AG09309 (cell line): Measurements from ENCODE around the gene TCEA2.

Source experiments
- DNase-seq: peaks from one replicate; pipeline ENCODE4 v3.0.0-alpha.2; 2010; ENCODE audit warnings: low read depth
- H3K4me3 ChIP-seq: 2 replicates; pipeline ENCODE4 v1.5.1; 2011; ENCODE audit warnings: mild to moderate bottlenecking, low read depth, low read length, moderate library complexity; ENCODE audit not compliant: control insufficient read depth
- CTCF ChIP-seq: IDR thresholded peaks from 2 replicates; pipeline ENCODE4 v1.5.1; 2011; ENCODE audit warnings: mild to moderate bottlenecking, low read depth, low read length, inconsistent platforms; ENCODE audit not compliant: insufficient read depth, control insufficient read depth; ENCODE audit errors: missing control alignments

TCEA2 gene

DNA sequence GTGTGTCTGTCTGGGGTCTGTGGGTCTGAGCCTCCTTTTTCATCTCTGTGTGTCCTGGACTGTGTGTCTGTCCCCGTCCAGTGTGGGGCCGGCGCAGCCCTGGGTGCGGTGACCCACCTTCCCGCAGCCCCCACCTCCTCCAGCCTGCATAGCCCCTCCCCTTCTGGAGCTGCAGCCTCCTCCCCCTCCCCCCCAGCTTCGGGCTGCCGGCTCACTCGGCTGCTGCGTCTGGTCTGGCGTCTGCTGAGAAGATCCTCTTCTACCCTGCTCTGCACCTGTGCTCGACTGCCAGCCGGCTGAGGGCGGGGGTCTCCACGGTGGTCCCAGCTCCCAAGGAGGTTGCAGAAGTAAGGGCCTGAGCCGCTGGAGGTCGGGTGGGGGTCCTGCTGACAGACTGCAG lies 28.8 kb downstream of the TCEA2 start:
- no peak overlapping the region for H3K4me3 ChIP-seq
- DNase-seq, result no peak
- TF ChIP-seq CTCF, result no peak

GRCh38 chr20:64092258-64093012 lies 29.4 kb downstream of the TCEA2 start:
- no peak overlapping the region for H3K4me3 ChIP-seq
- no peak for TF ChIP-seq CTCF
- DNase-seq, result no peak

- TF ChIP-seq CTCF, result no peak
- no peak for DNase-seq
- no peak overlapping the region for H3K4me3 ChIP-seq
These were observed 30.1 kb downstream of the TCEA2 start for GRCh38 chr20:64093013-64093503.

DNA sequence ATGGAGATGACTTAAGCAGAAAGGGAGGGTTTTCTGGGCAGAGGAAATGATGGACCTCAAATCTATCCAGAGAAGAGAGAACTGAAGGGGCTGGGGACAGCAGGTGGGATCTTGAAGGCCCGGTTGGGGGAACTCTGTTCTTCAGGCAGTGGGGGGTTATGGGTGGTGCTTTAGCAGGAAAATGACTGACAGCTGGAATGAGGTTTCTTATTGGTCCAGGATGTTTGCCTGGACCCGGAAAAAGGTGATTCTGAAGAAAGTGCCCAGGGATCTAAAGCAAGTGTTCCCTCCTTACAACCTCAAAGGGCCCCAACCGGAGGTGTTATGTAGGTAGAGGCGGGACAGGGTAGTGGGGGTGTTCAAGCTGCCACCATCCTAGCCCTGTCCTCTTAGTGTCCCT lies 32.5 kb downstream of the TCEA2 start:
- DNase-seq, result no peak

DNA sequence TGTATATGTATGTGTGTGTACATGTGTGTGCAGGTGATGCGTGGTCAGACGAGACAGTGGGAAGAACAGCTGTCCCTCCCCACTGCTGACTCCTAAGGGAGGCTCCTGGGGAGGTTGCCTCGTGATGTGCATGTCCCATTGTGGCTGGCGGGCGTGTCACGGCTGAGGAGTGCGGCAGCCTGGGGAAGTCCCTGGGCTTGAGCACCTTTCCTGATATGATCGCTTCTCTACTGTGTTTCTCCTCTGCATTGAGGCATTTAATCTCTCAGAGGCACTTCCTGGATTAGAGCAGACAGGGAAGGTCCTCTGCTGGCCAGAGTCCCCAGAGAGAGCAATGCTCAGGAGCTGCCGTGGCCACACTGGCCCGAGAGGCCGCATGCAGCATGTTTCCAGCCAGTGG lies 32.9 kb downstream of the TCEA2 start:
- H3K4me3 ChIP-seq, result no peak overlapping the region
- no peak for DNase-seq
- no peak for TF ChIP-seq CTCF

More for the DNA sequence above, 32.5 kb downstream of the TCEA2 start:
- H3K4me3 ChIP-seq, result no peak overlapping the region
- no peak for TF ChIP-seq CTCF

GRCh38 chr20:64096535-64096934 lies 33.5 kb downstream of the TCEA2 start:
- no peak overlapping the region for H3K4me3 ChIP-seq
- DNase-seq, result no peak
- no peak for TF ChIP-seq CTCF

- no peak for DNase-seq
- no peak for TF ChIP-seq CTCF
- no peak overlapping the region for H3K4me3 ChIP-seq
These were observed 35.5 kb downstream of the TCEA2 start for GRCh38 chr20:64098471-64099013.
